Right atrium auricular region (tissue), 2 donors: ENCODE measurements around the gene NTRK1. TPM values are rescaled to one million over a fixed set of nuclear protein-coding genes. Genes with fewer than 3 reads are reported as not detected.

ENCODE experiments used
- DNase-seq: peaks from one replicate; pipeline ENCODE4 v3.0.0-alpha.2; 2019; ENCODE audit warnings: low spot score
- H3K27ac ChIP-seq, 2 donors: fragments of 200-600 bp; sonication (generic); 1 replicate in 1 of 2; 2 replicates in 1 of 2; pipeline ENCODE4 v1.5.1; 2016 to 2019
- H3K27me3 ChIP-seq, 2 donors: fragments of 200-600 bp; sonication (generic); one replicate each; pipeline versions ENCODE4 v1.5.1 to v1.6.0; 2017 to 2019
- H3K36me3 ChIP-seq: fragments of 200-600 bp; sonication (generic); one replicate; pipeline ENCODE4 v1.5.1; 2016
- H3K4me1 ChIP-seq, 2 donors: fragments of 200-600 bp; sonication (generic); one replicate each; pipeline versions ENCODE4 v1.5.1 to v1.6.0; 2017 to 2019
- H3K4me3 ChIP-seq, 2 donors: fragments of 200-600 bp; sonication (generic); 1 replicate in 1 of 2; 2 replicates in 1 of 2; pipeline ENCODE4 v1.5.1; 2017 to 2019; ENCODE audit warnings: mild to moderate bottlenecking in 1 of 2, moderate library complexity in 1 of 2
- H3K9me3 ChIP-seq, 2 donors: fragments of 200-600 bp; sonication (generic); one replicate each; pipeline ENCODE4 v1.5.1; 2019
- total RNA-seq, 2 donors: library from RNA; depleted of rRNA; stranded (reverse); fragments of >200 nt; gene quantifications; one replicate each; pipeline ENCODE4 v1.1.0, GENCODE V29; 2016
- TF ChIP-seq, protein P1 (sequence below), 2 donors: fragments of 200-600 bp; sonication (generic); IDR thresholded peaks; one replicate each; pipeline ENCODE4 v1.5.1; 2019; ENCODE audit warnings: antibody characterized with exemption in 2 of 2

Gene NTRK1
- total RNA-seq, 2 donors from 2014 or later: 0.43 to 1.7 TPM

GRCh38 chr1:156905651-156906050 is 45.0 kb downstream of the NTRK1 start:
- no peak for DNase-seq
- H3K27me3 ChIP-seq: no peaks in the 10 kb centered on the region
- no peak overlapping the region for H3K27ac ChIP-seq
- H3K4me1 ChIP-seq: peaks cover 0 to 53% of the 10 kb centered on the region in 2 donors
- H3K36me3 ChIP-seq: peaks cover 8% of the 10 kb centered on the region
- no peaks in the 10 kb centered on the region for H3K9me3 ChIP-seq
- TF ChIP-seq, protein P1, sequence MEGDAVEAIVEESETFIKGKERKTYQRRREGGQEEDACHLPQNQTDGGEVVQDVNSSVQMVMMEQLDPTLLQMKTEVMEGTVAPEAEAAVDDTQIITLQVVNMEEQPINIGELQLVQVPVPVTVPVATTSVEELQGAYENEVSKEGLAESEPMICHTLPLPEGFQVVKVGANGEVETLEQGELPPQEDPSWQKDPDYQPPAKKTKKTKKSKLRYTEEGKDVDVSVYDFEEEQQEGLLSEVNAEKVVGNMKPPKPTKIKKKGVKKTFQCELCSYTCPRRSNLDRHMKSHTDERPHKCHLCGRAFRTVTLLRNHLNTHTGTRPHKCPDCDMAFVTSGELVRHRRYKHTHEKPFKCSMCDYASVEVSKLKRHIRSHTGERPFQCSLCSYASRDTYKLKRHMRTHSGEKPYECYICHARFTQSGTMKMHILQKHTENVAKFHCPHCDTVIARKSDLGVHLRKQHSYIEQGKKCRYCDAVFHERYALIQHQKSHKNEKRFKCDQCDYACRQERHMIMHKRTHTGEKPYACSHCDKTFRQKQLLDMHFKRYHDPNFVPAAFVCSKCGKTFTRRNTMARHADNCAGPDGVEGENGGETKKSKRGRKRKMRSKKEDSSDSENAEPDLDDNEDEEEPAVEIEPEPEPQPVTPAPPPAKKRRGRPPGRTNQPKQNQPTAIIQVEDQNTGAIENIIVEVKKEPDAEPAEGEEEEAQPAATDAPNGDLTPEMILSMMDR (IDR thresholded peaks at IDR 0.05): no peak
- H3K4me3 ChIP-seq: no peak overlapping the region

- DNase-seq: no peak
- no peaks in the 10 kb centered on the region for H3K27me3 ChIP-seq
- TF ChIP-seq, protein P1 (IDR thresholded peaks at IDR 0.05): no peak
- H3K4me3 ChIP-seq: no peak overlapping the region
- H3K36me3 ChIP-seq: peaks cover 8% of the 10 kb centered on the region
- H3K4me1 ChIP-seq: peaks cover 0 to 46% of the 10 kb centered on the region in 2 donors
- H3K27ac ChIP-seq: no peak overlapping the region
- no peaks in the 10 kb centered on the region for H3K9me3 ChIP-seq
Observed at GRCh38 chr1:156906206-156906906, 45.7 kb downstream of the NTRK1 start.

DNA sequence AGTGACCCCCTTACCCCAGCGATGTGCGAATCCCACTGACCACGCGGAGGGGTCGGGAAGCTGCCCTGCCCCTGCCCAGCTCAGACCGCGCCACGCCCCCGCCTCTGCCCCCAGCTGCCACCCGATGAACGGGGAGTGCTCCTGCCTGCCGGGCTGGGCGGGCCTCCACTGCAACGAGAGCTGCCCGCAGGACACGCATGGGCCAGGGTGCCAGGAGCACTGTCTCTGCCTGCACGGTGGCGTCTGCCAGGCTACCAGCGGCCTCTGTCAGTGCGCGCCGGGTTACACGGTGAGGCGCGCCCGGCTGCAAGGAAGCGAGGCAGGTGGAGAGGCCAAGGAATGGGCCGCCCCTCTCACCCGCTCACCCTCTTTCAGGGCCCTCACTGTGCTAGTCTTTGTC is 47.9 kb downstream of the NTRK1 start:
- DNase-seq: no peak
- H3K4me1 ChIP-seq: peaks cover 0 to 25% of the 10 kb centered on the region in 2 donors
- H3K36me3 ChIP-seq: peaks cover 17% of the 10 kb centered on the region
- no peak overlapping the region for H3K27ac ChIP-seq
- H3K9me3 ChIP-seq: no peaks in the 10 kb centered on the region
- TF ChIP-seq, protein P1 (IDR thresholded peaks at IDR 0.05): no peak
- no peak overlapping the region for H3K4me3 ChIP-seq
- H3K27me3 ChIP-seq: no peaks in the 10 kb centered on the region

- Histone ChIP-seq H3K27me3 (no peaks in the 10 kb centered on the region), H3K27ac (no peak overlapping the region), H3K4me1 (peaks cover 0 to 20% of the 10 kb centered on the region in 2 donors), H3K36me3 (peaks cover 21% of the 10 kb centered on the region), H3K4me3 (no peak overlapping the region), H3K9me3 (no peaks in the 10 kb centered on the region)
- TF ChIP-seq, protein P1 (IDR thresholded peaks at IDR 0.05): no peak
- DNase-seq: no peak
Observed at GRCh38 chr1:156908955-156909354, 48.3 kb downstream of the NTRK1 start.

DNA sequence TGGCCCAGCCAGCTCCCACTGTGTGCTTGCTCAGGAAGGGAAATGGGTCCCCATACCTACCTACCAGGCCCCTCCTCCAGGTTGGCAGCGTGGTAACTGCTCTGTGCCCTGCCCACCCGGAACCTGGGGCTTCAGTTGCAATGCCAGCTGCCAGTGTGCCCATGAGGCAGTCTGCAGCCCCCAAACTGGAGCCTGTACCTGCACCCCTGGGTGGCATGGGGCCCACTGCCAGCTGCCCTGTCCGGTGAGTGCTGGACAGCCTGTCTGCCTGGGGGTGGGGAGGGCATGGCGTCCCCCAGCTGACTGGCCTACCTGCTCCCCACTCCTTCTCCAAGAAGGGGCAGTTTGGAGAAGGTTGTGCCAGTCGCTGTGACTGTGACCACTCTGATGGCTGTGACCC is 49.0 kb downstream of the NTRK1 start:
- TF ChIP-seq, protein P1 (IDR thresholded peaks at IDR 0.05): no peak
- Histone ChIP-seq H3K9me3 (no peaks in the 10 kb centered on the region), H3K4me3 (no peak overlapping the region), H3K27ac (no peak overlapping the region), H3K4me1 (peaks cover 0 to 17% of the 10 kb centered on the region in 2 donors), H3K36me3 (peaks cover 28% of the 10 kb centered on the region), H3K27me3 (no peaks in the 10 kb centered on the region)
- DNase-seq: no peak
